ENCODE results near the gene CUEDC2.
A peak's percentile ranks its signal among the peaks of the same experiment; 100 is the strongest.

The CUEDC2 gene

GRCh38 chr10:102433619-102434046 lies 1.3 kb upstream of the CUEDC2 start:
- Histone ChIP-seq H3K23ac (ENCODE audit: low read length) (no peak overlapping the region), H2AFZ (ENCODE audit: insufficient read depth, low read length, poor library complexity) (no peak overlapping the region), H2BK120ac (ENCODE audit: insufficient read depth, low read length, poor library complexity) (no peak overlapping the region), H3K4me3 (ENCODE audit: low read depth, low read length) (no peak overlapping the region), H3K4me1 (ENCODE audit: control insufficient read depth in 1 of 2, insufficient read depth in 2 of 2, low read length in 2 of 2) (peaks cover 10 to 24% of the 10 kb centered on the region in 2 experiments), H3K36me3 (ENCODE audit: control insufficient read depth in 1 of 2, insufficient read depth in 2 of 2, low read length in 2 of 2) (no peaks in the 10 kb centered on the region), H2AK5ac (ENCODE audit: low read length) (no peak overlapping the region), H3K79me2 (ENCODE audit: control insufficient read depth, insufficient read depth, low read length, poor library complexity) (peaks cover 4% of the 10 kb centered on the region), H3K9me3 (ENCODE audit: insufficient read depth, low read depth, low read length) (no peaks in the 10 kb centered on the region), H3K4me2 (ENCODE audit: low read length) (no peak overlapping the region), H3K79me1 (ENCODE audit: low read length) (peaks cover 6% of the 10 kb centered on the region), H3K9ac (ENCODE audit: low read length) (no peak overlapping the region), H2BK12ac (ENCODE audit: low read length) (no peak overlapping the region), H3K14ac (ENCODE audit: low read length) (no peak overlapping the region), H3K4ac (ENCODE audit: low read depth, low read length) (no peak overlapping the region), H4K91ac (ENCODE audit: low read depth, low read length) (no peak overlapping the region), H4K8ac (ENCODE audit: low read depth, low read length) (no peak overlapping the region), H3K27me3 (ENCODE audit: insufficient read depth, low read length) (no peaks in the 10 kb centered on the region), H3K27ac (ENCODE audit: low read depth, low read length) (no peak overlapping the region), H3K18ac (ENCODE audit: low read length) (no peak overlapping the region), H4K12ac (ENCODE audit: low read depth, low read length) (no peak overlapping the region), H2BK5ac (ENCODE audit: low read depth, low read length, poor library complexity) (no peak overlapping the region)
- no peak for DNase-seq
- no CpG with 5 or more reads among the region's 5 CpGs for WGBS (ENCODE audit: extremely low coverage, insufficient coverage, insufficient read length)

DNA sequence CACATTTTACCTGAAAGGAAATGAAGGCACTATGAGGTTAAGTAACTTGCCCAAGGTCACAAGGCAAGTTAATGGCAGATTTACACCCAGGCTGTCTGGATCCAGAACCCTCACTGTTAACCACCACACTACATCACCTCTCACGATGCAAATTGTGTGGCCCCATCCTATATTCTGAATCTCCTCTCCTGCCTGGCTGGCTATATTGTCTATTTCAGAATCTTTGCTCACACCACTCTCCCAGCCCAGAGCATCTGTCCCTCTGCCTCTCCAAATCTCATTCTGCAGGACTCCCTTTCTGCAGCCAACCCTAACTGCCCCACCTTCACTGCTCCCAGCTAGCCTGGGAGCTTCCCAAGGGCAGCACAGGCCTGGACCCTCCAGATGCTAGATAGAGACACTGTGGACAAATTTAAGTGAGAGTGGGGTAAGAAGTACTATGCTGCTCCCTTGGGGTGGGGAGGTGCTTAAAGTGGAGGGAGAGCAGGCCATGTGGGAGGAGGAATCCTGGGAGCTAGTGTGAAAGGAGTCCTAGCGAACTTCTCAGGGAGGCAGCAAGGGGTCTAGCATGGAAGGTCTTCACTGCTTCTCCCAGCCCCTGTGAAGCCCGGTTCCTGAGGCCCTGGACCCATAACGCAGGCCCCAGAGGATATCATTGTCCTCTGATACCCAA lies 786 bp downstream of the CUEDC2 start:
- DNase-seq, result no peak
- Histone ChIP-seq H3K18ac (ENCODE audit: low read length) (peak overlapping the region; percentile 90), H3K14ac (ENCODE audit: low read length) (peak overlapping the region; percentile 71), H3K79me1 (ENCODE audit: low read length) (peaks cover 6% of the 10 kb centered on the region), H4K91ac (ENCODE audit: low read depth, low read length) (peak overlapping the region; percentile 64), H3K4me3 (ENCODE audit: low read depth, low read length) (peak overlapping the region; percentile 88), H4K12ac (ENCODE audit: low read depth, low read length) (peak overlapping the region; percentile 92), H2AK5ac (ENCODE audit: low read length) (peak overlapping the region; percentile 70), H4K8ac (ENCODE audit: low read depth, low read length) (peak overlapping the region; percentile 66), H3K27me3 (ENCODE audit: insufficient read depth, low read length) (no peaks in the 10 kb centered on the region), H2BK120ac (ENCODE audit: insufficient read depth, low read length, poor library complexity) (peak overlapping the region; percentile 18), H2BK12ac (ENCODE audit: low read length) (peak overlapping the region; percentile 20), H3K9ac (ENCODE audit: low read length) (peak overlapping the region; percentile 88), H3K4me2 (ENCODE audit: low read length) (peak overlapping the region; percentile 91), H3K36me3 (ENCODE audit: control insufficient read depth in 1 of 2, insufficient read depth in 2 of 2, low read length in 2 of 2) (no peaks in the 10 kb centered on the region), H2BK5ac (ENCODE audit: low read depth, low read length, poor library complexity) (no peak overlapping the region), H3K23ac (ENCODE audit: low read length) (no peak overlapping the region), H3K9me3 (ENCODE audit: insufficient read depth, low read depth, low read length) (no peaks in the 10 kb centered on the region), H3K27ac (ENCODE audit: low read depth, low read length) (no peak overlapping the region), H3K4ac (ENCODE audit: low read depth, low read length) (peak overlapping the region; percentile 37), H2AFZ (ENCODE audit: insufficient read depth, low read length, poor library complexity) (peak overlapping the region; percentile 27), H3K4me1 (ENCODE audit: control insufficient read depth in 1 of 2, insufficient read depth in 2 of 2, low read length in 2 of 2) (peaks cover 10 to 24% of the 10 kb centered on the region in 2 experiments), H3K79me2 (ENCODE audit: control insufficient read depth, insufficient read depth, low read length, poor library complexity) (peaks cover 4% of the 10 kb centered on the region)
- no CpG with 5 or more reads among the region's 4 CpGs for WGBS (ENCODE audit: extremely low coverage, insufficient coverage, insufficient read length)

DNA sequence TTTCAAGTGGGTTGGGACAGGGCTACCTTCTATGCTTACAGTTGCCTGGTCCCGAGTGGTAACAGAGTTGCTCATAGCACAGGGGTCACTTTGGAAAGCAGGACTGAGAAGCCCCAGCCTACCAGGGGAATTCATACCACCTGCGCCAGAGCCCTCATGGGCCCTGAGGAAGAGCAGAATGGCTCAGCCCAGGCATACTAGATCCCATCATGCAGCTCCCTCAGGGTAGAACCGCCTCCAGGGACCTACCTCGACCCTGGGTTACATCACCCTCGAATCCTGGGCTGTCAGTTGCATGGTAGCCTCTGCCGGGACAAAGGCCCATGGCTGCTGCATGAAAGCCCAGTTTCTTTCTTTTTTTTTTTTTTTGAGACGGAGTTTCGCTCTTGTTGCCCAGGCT lies 2.9 kb downstream of the CUEDC2 start:
- no peak overlapping the region for H3K23ac ChIP-seq (ENCODE audit: low read length)
- no peak overlapping the region for H2BK120ac ChIP-seq (ENCODE audit: insufficient read depth, low read length, poor library complexity)
- H3K4me2 ChIP-seq (ENCODE audit: low read length), result no peak overlapping the region
- H3K4me3 ChIP-seq (ENCODE audit: low read depth, low read length), result no peak overlapping the region
- no peak overlapping the region for H4K8ac ChIP-seq (ENCODE audit: low read depth, low read length)
- no peak overlapping the region for H2BK12ac ChIP-seq (ENCODE audit: low read length)
- no peak overlapping the region for H2BK5ac ChIP-seq (ENCODE audit: low read depth, low read length, poor library complexity)
- H3K27me3 ChIP-seq (ENCODE audit: insufficient read depth, low read length), result no peaks in the 10 kb centered on the region
- H3K18ac ChIP-seq (ENCODE audit: low read length), result no peak overlapping the region
- peaks cover 6% of the 10 kb centered on the region for H3K79me1 ChIP-seq (ENCODE audit: low read length)
- peaks cover 6 to 13% of the 10 kb centered on the region in 2 experiments for H3K4me1 ChIP-seq (ENCODE audit: control insufficient read depth in 1 of 2, insufficient read depth in 2 of 2, low read length in 2 of 2)
- peaks cover 4% of the 10 kb centered on the region for H3K79me2 ChIP-seq (ENCODE audit: control insufficient read depth, insufficient read depth, low read length, poor library complexity)
- WGBS (ENCODE audit: extremely low coverage, insufficient coverage, insufficient read length), result no CpG with 5 or more reads among the region's 8 CpGs
- H3K9ac ChIP-seq (ENCODE audit: low read length), result no peak overlapping the region
- peak overlapping the region; percentile 22 for H3K27ac ChIP-seq (ENCODE audit: low read depth, low read length)
- H3K4ac ChIP-seq (ENCODE audit: low read depth, low read length), result no peak overlapping the region
- no peak overlapping the region for H4K12ac ChIP-seq (ENCODE audit: low read depth, low read length)
- no peaks in the 10 kb centered on the region for H3K9me3 ChIP-seq (ENCODE audit: insufficient read depth, low read depth, low read length)
- H4K91ac ChIP-seq (ENCODE audit: low read depth, low read length), result no peak overlapping the region
- peak; percentile 78 to 80 for DNase-seq
- no peak overlapping the region for H3K14ac ChIP-seq (ENCODE audit: low read length)
- no peak overlapping the region for H2AK5ac ChIP-seq (ENCODE audit: low read length)
- no peak overlapping the region for H2AFZ ChIP-seq (ENCODE audit: insufficient read depth, low read length, poor library complexity)
- peaks cover 1 to 7% of the 10 kb centered on the region in 2 experiments for H3K36me3 ChIP-seq (ENCODE audit: control insufficient read depth in 1 of 2, insufficient read depth in 2 of 2, low read length in 2 of 2)

- Histone ChIP-seq H3K4ac (ENCODE audit: low read depth, low read length) (no peak overlapping the region), H3K9ac (ENCODE audit: low read length) (no peak overlapping the region), H2BK120ac (ENCODE audit: insufficient read depth, low read length, poor library complexity) (no peak overlapping the region), H3K36me3 (ENCODE audit: control insufficient read depth in 1 of 2, insufficient read depth in 2 of 2, low read length in 2 of 2) (peaks cover 17 to 24% of the 10 kb centered on the region in 2 experiments), H3K27me3 (ENCODE audit: insufficient read depth, low read length) (no peaks in the 10 kb centered on the region), H3K14ac (ENCODE audit: low read length) (no peak overlapping the region), H3K79me1 (ENCODE audit: low read length) (peaks cover 4% of the 10 kb centered on the region), H3K27ac (ENCODE audit: low read depth, low read length) (no peak overlapping the region), H3K9me3 (ENCODE audit: insufficient read depth, low read depth, low read length) (no peaks in the 10 kb centered on the region), H3K18ac (ENCODE audit: low read length) (no peak overlapping the region), H3K4me1 (ENCODE audit: control insufficient read depth in 1 of 2, insufficient read depth in 2 of 2, low read length in 2 of 2) (peaks cover 10 to 17% of the 10 kb centered on the region in 2 experiments), H4K8ac (ENCODE audit: low read depth, low read length) (no peak overlapping the region), H2BK5ac (ENCODE audit: low read depth, low read length, poor library complexity) (no peak overlapping the region), H3K23ac (ENCODE audit: low read length) (no peak overlapping the region), H2BK12ac (ENCODE audit: low read length) (no peak overlapping the region), H2AK5ac (ENCODE audit: low read length) (no peak overlapping the region), H3K79me2 (ENCODE audit: control insufficient read depth, insufficient read depth, low read length, poor library complexity) (no peaks in the 10 kb centered on the region), H3K4me3 (ENCODE audit: low read depth, low read length) (no peak overlapping the region), H3K4me2 (ENCODE audit: low read length) (no peak overlapping the region), H4K12ac (ENCODE audit: low read depth, low read length) (no peak overlapping the region), H2AFZ (ENCODE audit: insufficient read depth, low read length, poor library complexity) (no peak overlapping the region), H4K91ac (ENCODE audit: low read depth, low read length) (no peak overlapping the region)
- DNase-seq, result no peak
- no CpG with 5 or more reads among the region's 7 CpGs for WGBS (ENCODE audit: extremely low coverage, insufficient coverage, insufficient read length)
Observed at GRCh38 chr10:102426803-102427287, 5.5 kb downstream of the CUEDC2 start.

All from trophoblast cell (in vitro differentiated cells and primary cell).